RWPE2 (cell line): ENCODE results near the gene ACY1.

Source experiments
- ATAC-seq: fragments of 200-7000 bp; cut with Tn5 transposase; 3 replicates; pipeline ENCODE4 v1.9.1; 2021; ENCODE audit warnings: low read depth
- DNase-seq: peaks from one replicate; pipeline ENCODE4 v3.0.0-alpha.2; 2020; ENCODE audit warnings: low spot score
- H3K27ac ChIP-seq: fragments of 450-650 bp; 2 replicates; pipeline ENCODE4 v1.5.1; 2017; ENCODE audit warnings: mild to moderate bottlenecking; ENCODE audit not compliant: poor library complexity, severe bottlenecking
- H3K27me3 ChIP-seq: fragments of 250-450 bp; sonication (Bioruptor Pico); 2 replicates; pipeline ENCODE4 v1.5.1; 2021; ENCODE audit warnings: mild to moderate bottlenecking, moderate library complexity; ENCODE audit not compliant: insufficient read depth, poor library complexity, severe bottlenecking
- H3K36me3 ChIP-seq: fragments of 250-450 bp; sonication (Bioruptor Pico); 2 replicates; pipeline ENCODE4 v1.5.1; 2020; ENCODE audit warnings: low read depth, mild to moderate bottlenecking, moderate library complexity
- H3K4me1 ChIP-seq: fragments of 250-450 bp; sonication (Bioruptor Pico); 2 replicates; pipeline ENCODE4 v1.5.1; 2021; ENCODE audit warnings: mild to moderate bottlenecking, moderate library complexity; ENCODE audit not compliant: insufficient read depth, poor library complexity, severe bottlenecking
- H3K4me3 ChIP-seq: fragments of 250-450 bp; sonication (Bioruptor Pico); 2 replicates; pipeline ENCODE4 v1.5.1; 2021; ENCODE audit warnings: mild to moderate bottlenecking, moderate library complexity; ENCODE audit not compliant: severe bottlenecking
- H3K9me3 ChIP-seq: fragments of 250-450 bp; sonication (Bioruptor Pico); 2 replicates; pipeline ENCODE4 v1.5.1; 2021; ENCODE audit warnings: mild to moderate bottlenecking, moderate library complexity; ENCODE audit not compliant: severe bottlenecking
- CTCF ChIP-seq: fragments of 450-650 bp; IDR thresholded peaks from one replicate; pipeline ENCODE4 v1.5.1; 2017; ENCODE audit warnings: mild to moderate bottlenecking, moderate library complexity; ENCODE audit not compliant: poor library complexity, severe bottlenecking

Gene ACY1

GRCh38 chr3:52022323-52023100 lies 39.2 kb downstream of the ACY1 start:
- H3K27me3 ChIP-seq, result no peaks in the 10 kb centered on the region
- no peaks in the 10 kb centered on the region for H3K36me3 ChIP-seq
- no peaks in the 10 kb centered on the region for H3K4me1 ChIP-seq
- no peak overlapping the region for H3K4me3 ChIP-seq
- H3K27ac ChIP-seq, result no peak overlapping the region
- no peak for TF ChIP-seq CTCF
- H3K9me3 ChIP-seq, result no peaks in the 10 kb centered on the region
- no peak for ATAC-seq
- DNase-seq, result no peak

GRCh38 chr3:52023101-52023770 lies 39.9 kb downstream of the ACY1 start:
- H3K27me3 ChIP-seq, result no peaks in the 10 kb centered on the region
- TF ChIP-seq CTCF, result no peak
- no peak overlapping the region for H3K4me3 ChIP-seq
- ATAC-seq (no peak), DNase-seq (no peak)
- H3K9me3 ChIP-seq, result no peaks in the 10 kb centered on the region
- H3K4me1 ChIP-seq, result no peaks in the 10 kb centered on the region
- no peaks in the 10 kb centered on the region for H3K36me3 ChIP-seq
- H3K27ac ChIP-seq, result no peak overlapping the region

GRCh38 chr3:52023860-52024764 lies 40.8 kb downstream of the ACY1 start:
- no peak for DNase-seq
- H3K27ac ChIP-seq, result no peak overlapping the region
- ATAC-seq, result no peak

GRCh38 chr3:52024765-52025452 lies 41.6 kb downstream of the ACY1 start:
- Histone ChIP-seq H3K4me3 (no peak overlapping the region), H3K9me3 (no peaks in the 10 kb centered on the region), H3K36me3 (no peaks in the 10 kb centered on the region), H3K27me3 (no peaks in the 10 kb centered on the region), H3K4me1 (no peaks in the 10 kb centered on the region), H3K27ac (no peak overlapping the region)
- ATAC-seq, result no peak
- DNase-seq, result no peak
- TF ChIP-seq CTCF, result no peak

More at GRCh38 chr3:52023860-52024764, 40.8 kb downstream of the ACY1 start:
- Histone ChIP-seq H3K9me3 (no peaks in the 10 kb centered on the region), H3K36me3 (no peaks in the 10 kb centered on the region), H3K4me3 (no peak overlapping the region), H3K4me1 (no peaks in the 10 kb centered on the region), H3K27me3 (no peaks in the 10 kb centered on the region)
- TF ChIP-seq CTCF, result no peak
